Epithelial cell of umbilical artery (primary cell): ENCODE results near the gene SLC15A4. TPM values are rescaled to one million over a fixed set of nuclear protein-coding genes. Genes with fewer than 3 reads are reported as not detected.

Source experiments
- total RNA-seq: library from RNA; depleted of rRNA; stranded (reverse); fragments of >200 nt; gene quantifications from 2 replicates; pipeline ENCODE4 v1.2.3, GENCODE V29; 2014

The SLC15A4 gene
- total RNA-seq = 29.8 and 34.1 TPM in 2 replicates

GRCh38 chr12:128823916-128824839, at the start of gene SLC15A4:
Gene SLC15A4, minus strand, starts transcription at chr12:128823958. Its CDS starts 15 bp downstream, at chr12:128823943.

GRCh38 chr12:128852885-128853599, 29.3 kb upstream of the SLC15A4 start, which contains the start of gene GLT1D1:
Gene GLT1D1, plus strand, starts transcription at chr12:128853478. Its CDS starts 104 bp downstream, at chr12:128853582.

Other genes with a start within 250 kb of the SLC15A4 start
- not detected in 2 replicates for gene GLT1D1, start 29.5 kb upstream of the SLC15A4 start, total RNA-seq